Neuron (in vitro differentiated cells): ENCODE results near the gene POLE.

Source experiments
- H2AFZ ChIP-seq: one replicate; pipeline ENCODE4 v1.6.1; 2013; ENCODE audit warnings: low read depth, mild to moderate bottlenecking, inconsistent platforms, low read length, moderate library complexity
- H3K27me3 ChIP-seq: one replicate; pipeline ENCODE4 v1.6.1; 2013; ENCODE audit warnings: low read length; ENCODE audit not compliant: insufficient read depth
- H3K36me3 ChIP-seq: one replicate; pipeline ENCODE4 v1.6.1; 2013; ENCODE audit warnings: low read length; ENCODE audit not compliant: insufficient read depth
- H3K4me1 ChIP-seq: one replicate; pipeline ENCODE4 v1.6.1; 2013; ENCODE audit warnings: low read length; ENCODE audit not compliant: insufficient read depth
- H3K4me3 ChIP-seq: 2 replicates; pipeline ENCODE4 v1.5.1; 2013; ENCODE audit warnings: mild to moderate bottlenecking, low read length, moderate library complexity
- H3K9me3 ChIP-seq: one replicate; pipeline ENCODE4 v1.6.1; 2013; ENCODE audit warnings: low read length

The POLE gene

GRCh38 chr12:132689227-132689626 lies 2.1 kb upstream of the POLE start:
- peaks cover 2% of the 10 kb centered on the region for H3K9me3 ChIP-seq
- H3K27me3 ChIP-seq: no peaks in the 10 kb centered on the region
- H3K4me3 ChIP-seq: peak overlapping the region; percentile 21
- H2AFZ ChIP-seq: no peak overlapping the region
- H3K4me1 ChIP-seq: peaks cover 11% of the 10 kb centered on the region
- peaks cover 14% of the 10 kb centered on the region for H3K36me3 ChIP-seq

GRCh38 chr12:132686825-132687210 lies 324 bp downstream of the POLE start:
- no peaks in the 10 kb centered on the region for H3K27me3 ChIP-seq
- peaks cover 11% of the 10 kb centered on the region for H3K4me1 ChIP-seq
- peak overlapping the region; percentile 88 for H3K4me3 ChIP-seq
- H3K9me3 ChIP-seq: peaks cover 8% of the 10 kb centered on the region
- H3K36me3 ChIP-seq: peaks cover 16% of the 10 kb centered on the region
- peak overlapping the region; percentile 75 for H2AFZ ChIP-seq

GRCh38 chr12:132685400-132685799 lies 1.7 kb downstream of the POLE start:
- H3K36me3 ChIP-seq: peaks cover 18% of the 10 kb centered on the region
- peaks cover 8% of the 10 kb centered on the region for H3K9me3 ChIP-seq
- H3K4me3 ChIP-seq: peak overlapping the region; percentile 4
- H3K27me3 ChIP-seq: no peaks in the 10 kb centered on the region
- peaks cover 11% of the 10 kb centered on the region for H3K4me1 ChIP-seq
- H2AFZ ChIP-seq: no peak overlapping the region

GRCh38 chr12:132677492-132677891 lies 9.7 kb downstream of the POLE start:
- Histone ChIP-seq H3K4me1 (no peaks in the 10 kb centered on the region), H2AFZ (no peak overlapping the region), H3K27me3 (no peaks in the 10 kb centered on the region), H3K36me3 (peaks cover 74% of the 10 kb centered on the region), H3K9me3 (peaks cover under 1% of the 10 kb centered on the region), H3K4me3 (no peak overlapping the region)

GRCh38 chr12:132675757-132676432 lies 11.2 kb downstream of the POLE start:
- Histone ChIP-seq H3K27me3 (no peaks in the 10 kb centered on the region), H3K36me3 (peaks cover 87% of the 10 kb centered on the region), H2AFZ (no peak overlapping the region), H3K4me3 (no peak overlapping the region), H3K9me3 (no peaks in the 10 kb centered on the region), H3K4me1 (no peaks in the 10 kb centered on the region)

GRCh38 chr12:132674561-132674960 lies 12.6 kb downstream of the POLE start:
- Histone ChIP-seq H3K9me3 (no peaks in the 10 kb centered on the region), H3K27me3 (no peaks in the 10 kb centered on the region), H3K36me3 (peaks cover 77% of the 10 kb centered on the region), H3K4me1 (no peaks in the 10 kb centered on the region), H2AFZ (no peak overlapping the region), H3K4me3 (no peak overlapping the region)

- no peaks in the 10 kb centered on the region for H3K27me3 ChIP-seq
- no peak overlapping the region for H3K4me3 ChIP-seq
- H2AFZ ChIP-seq: no peak overlapping the region
- H3K36me3 ChIP-seq: peaks cover 76% of the 10 kb centered on the region
- H3K4me1 ChIP-seq: no peaks in the 10 kb centered on the region
- H3K9me3 ChIP-seq: no peaks in the 10 kb centered on the region
These were observed 13.6 kb downstream of the POLE start for GRCh38 chr12:132673288-132674179.

GRCh38 chr12:132672678-132673077 lies 14.5 kb downstream of the POLE start:
- Histone ChIP-seq H3K27me3 (no peaks in the 10 kb centered on the region), H3K4me1 (no peaks in the 10 kb centered on the region), H3K36me3 (peaks cover 80% of the 10 kb centered on the region), H2AFZ (no peak overlapping the region), H3K4me3 (no peak overlapping the region), H3K9me3 (no peaks in the 10 kb centered on the region)

- no peak overlapping the region for H3K4me3 ChIP-seq
These were observed 15.0 kb downstream of the POLE start for GRCh38 chr12:132672116-132672515.

GRCh38 chr12:132669166-132669879 lies 17.8 kb downstream of the POLE start:
- H3K27me3 ChIP-seq: no peaks in the 10 kb centered on the region
- peaks cover 82% of the 10 kb centered on the region for H3K36me3 ChIP-seq

More at GRCh38 chr12:132672116-132672515, 15.0 kb downstream of the POLE start:
- Histone ChIP-seq H3K4me1 (no peaks in the 10 kb centered on the region), H3K9me3 (no peaks in the 10 kb centered on the region), H2AFZ (no peak overlapping the region), H3K27me3 (no peaks in the 10 kb centered on the region), H3K36me3 (peaks cover 80% of the 10 kb centered on the region)

GRCh38 chr12:132668191-132669088 lies 18.7 kb downstream of the POLE start:
- H3K27me3 ChIP-seq: no peaks in the 10 kb centered on the region
- peaks cover 86% of the 10 kb centered on the region for H3K36me3 ChIP-seq

More at GRCh38 chr12:132669166-132669879, 17.8 kb downstream of the POLE start:
- no peak overlapping the region for H2AFZ ChIP-seq
- H3K9me3 ChIP-seq: no peaks in the 10 kb centered on the region
- H3K4me1 ChIP-seq: no peaks in the 10 kb centered on the region
- no peak overlapping the region for H3K4me3 ChIP-seq

GRCh38 chr12:132665794-132666193 lies 21.3 kb downstream of the POLE start:
- no peaks in the 10 kb centered on the region for H3K9me3 ChIP-seq
- no peaks in the 10 kb centered on the region for H3K27me3 ChIP-seq
- no peak overlapping the region for H3K4me3 ChIP-seq
- H3K36me3 ChIP-seq: peaks cover 89% of the 10 kb centered on the region
- H3K4me1 ChIP-seq: no peaks in the 10 kb centered on the region
- H2AFZ ChIP-seq: no peak overlapping the region

More at GRCh38 chr12:132668191-132669088, 18.7 kb downstream of the POLE start:
- H3K4me1 ChIP-seq: no peaks in the 10 kb centered on the region
- no peak overlapping the region for H2AFZ ChIP-seq
- H3K9me3 ChIP-seq: no peaks in the 10 kb centered on the region
- H3K4me3 ChIP-seq: no peak overlapping the region
